HG02588 (cell line): Measurements from ENCODE around the gene ALDOA.
"Not testable (repeated sequence)": the region's sequence is repeated elsewhere in the genome, so short reads cannot be mapped to it uniquely, and the experiment has no call there.

Experiments
- ATAC-seq: cut with Tn5 transposase; IDR thresholded peaks from one replicate; pipeline ENCODE4 v1.9.1; 2021; ENCODE audit warnings: mild to moderate bottlenecking, moderate library complexity; ENCODE audit not compliant: unreplicated experiment

Gene ALDOA

DNA sequence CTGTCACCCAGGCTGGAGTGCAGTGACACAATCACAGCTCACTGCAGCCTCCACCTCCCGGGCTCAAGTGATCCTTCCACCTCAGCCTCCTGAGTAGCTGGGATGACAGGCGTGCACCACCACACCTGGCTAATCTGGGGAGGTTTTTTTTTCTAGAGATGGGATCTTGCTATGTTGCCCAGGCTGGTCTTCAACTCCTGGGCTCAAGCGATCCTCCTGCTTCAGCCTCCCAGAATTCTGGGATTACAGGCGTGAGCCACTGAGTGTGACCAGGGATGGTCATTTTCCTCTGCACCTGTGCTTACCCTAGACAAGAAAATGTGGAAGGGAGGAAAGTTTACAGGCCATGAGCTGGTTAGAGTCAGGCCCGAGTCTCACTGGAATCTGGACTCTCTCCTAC lies 24.9 kb upstream of the ALDOA start:
- not testable (repeated sequence) for ATAC-seq

DNA sequence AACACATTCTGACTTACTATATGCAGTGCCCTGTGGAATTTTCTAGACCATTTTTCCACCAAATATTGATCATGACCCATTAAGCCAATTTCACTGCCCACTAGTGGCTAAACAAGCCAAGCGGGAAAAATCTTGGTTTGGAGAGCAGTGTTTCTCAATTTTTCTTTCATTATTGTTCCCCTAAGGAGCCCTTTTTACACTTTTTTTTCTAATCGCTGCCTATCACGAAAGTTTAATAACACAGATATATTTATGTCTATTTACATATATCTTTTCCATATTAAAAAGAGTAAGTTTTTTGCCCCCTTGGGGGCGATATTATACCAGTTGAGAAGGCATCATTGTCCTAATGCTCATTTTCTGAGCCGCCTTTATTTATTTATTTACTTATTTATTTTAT lies 23.7 kb upstream of the ALDOA start:
- no peak for ATAC-seq

DNA sequence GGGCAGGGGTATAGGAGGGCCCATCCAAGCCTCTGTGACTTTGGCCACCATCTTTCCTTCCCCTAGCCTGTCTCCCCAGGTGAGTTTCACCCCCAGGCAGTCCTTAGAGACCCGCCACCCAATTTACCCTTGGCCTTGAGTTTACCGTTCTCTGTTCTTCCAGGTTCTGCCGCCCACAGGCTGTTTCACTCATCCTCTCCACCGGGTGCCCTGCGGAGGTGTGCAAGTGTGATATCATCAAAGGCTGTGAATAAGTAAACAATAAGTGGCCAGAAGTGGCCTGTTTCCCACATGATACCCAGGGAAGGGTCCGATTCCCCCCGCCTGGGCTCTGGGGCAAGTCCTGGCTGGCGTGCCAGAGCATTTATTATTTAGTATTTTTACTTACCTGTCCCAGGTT lies 19.4 kb upstream of the ALDOA start:
- no peak for ATAC-seq

DNA sequence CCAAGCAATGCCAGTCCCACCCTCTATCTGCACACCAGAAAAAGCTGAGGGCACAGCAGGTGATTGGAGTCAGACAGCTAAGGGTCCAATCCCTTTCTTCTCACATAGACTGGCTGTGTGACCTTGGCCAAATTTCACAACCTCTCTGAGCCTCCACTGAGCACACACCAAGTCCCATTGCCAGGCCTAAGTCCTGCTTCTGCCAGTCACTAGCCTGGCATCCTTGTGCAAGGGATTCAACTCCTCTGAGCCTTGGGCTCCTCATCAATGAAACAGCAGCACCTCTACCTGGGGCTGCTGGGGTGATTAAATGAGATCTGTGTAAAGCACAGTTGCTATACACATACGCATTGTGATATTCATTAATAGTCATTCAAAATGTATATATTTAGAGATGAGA lies 19.0 kb upstream of the ALDOA start:
- ATAC-seq, result no peak

DNA sequence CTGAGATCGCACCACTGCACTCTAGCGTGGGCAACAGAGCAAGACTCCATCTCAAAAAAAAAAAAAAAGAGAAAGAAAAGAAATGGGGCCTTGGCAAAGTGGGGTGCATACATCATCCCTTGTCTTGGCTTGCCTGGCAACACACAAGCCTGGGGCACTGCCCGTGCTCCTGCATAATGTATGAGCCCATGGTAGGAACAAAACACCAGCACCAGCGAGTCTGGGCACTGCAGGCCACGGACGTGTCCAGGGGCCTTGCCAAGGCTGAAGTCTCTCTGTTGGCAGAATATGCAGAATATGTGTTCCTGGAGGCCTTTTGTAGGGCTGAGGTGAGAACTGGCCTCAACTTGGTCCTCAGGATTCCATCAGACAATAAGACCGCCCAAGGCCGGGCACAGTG lies 15.7 kb upstream of the ALDOA start:
- ATAC-seq, result no peak

DNA sequence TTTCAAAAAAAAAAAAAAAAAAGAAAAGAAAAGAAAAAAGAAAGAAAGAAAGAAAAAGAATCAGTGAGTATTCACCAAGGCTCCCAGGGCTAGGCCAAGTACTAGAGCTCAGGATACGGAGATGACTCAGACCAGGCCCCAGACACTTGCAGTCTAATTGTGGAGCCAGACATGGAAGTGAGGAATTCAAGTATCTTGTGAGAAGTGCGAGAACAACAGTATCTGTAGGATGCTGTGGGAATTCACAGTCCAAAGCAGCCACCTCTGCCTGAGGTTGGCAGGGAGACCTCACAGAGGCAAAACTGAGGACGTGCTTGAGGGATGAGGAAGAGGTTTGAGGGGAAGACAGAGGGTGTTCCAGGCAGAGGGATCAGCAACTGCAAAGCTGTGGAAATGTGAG lies 14.0 kb upstream of the ALDOA start:
- ATAC-seq, result no peak

DNA sequence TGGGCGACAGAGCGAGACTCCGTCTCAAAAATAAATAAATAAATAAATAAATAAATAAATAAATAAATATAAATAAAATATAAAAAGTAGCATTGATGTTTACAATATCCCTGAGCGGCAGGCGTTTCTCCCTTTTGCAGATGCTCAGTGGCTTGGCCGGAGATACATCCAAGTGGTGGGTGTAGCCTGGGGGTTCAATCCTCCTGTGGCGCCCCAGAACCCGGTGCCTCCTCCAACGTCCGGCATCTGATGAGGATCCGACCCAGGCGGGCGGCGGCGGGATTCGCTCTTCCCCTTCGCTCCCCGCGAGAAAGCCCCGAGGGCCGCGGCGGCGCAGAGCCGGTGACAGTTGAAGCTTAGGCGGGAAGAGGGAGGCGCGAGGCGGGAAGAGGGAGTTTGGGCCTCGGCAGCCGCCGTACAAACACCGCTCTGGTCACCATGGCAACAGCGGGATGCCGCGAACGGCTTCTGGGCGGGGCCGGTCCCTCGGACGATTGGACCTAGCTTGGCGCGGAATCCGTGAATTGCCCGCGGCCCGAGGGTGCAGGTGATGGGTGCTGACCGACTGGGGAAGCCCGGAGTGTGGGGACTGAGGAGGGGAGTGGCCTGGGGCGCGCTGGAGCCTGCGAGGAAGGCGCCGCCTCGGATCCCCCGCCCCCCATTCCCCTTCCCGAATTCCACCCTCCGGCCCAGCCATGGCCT lies 12.7 kb upstream of the ALDOA start:
- ATAC-seq, result peak; percentile 74

DNA sequence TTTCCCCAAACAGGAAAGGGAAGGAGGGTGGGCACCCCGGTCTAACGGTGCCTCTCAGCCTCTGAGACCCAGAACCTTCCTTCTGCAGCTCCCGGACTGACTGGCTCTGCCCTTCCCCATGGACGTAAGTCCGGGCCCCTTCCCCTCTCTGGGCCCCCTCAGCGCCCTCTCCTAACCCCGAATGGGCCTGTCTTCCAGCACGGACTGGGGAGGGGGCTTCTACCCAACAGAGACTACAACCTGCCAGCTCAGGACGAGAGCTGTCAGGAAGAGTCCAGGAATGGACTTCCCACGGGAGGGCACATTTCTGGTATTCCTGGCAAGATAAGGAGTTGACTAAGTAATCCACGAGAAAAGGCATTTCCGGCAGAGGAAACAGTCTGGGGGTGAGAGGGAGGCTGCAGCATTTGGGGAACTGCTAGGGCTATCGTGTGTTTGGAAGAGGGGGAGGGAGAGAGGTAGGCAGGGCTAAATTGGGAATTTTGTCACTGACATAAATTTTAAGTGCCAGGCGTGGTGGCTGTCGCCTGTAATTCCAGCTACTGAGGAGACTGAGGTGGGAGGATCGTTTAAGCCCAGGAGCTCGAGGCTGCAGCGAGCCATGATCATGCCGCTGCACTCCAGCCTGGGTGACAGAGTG lies 12.1 kb upstream of the ALDOA start:
- ATAC-seq, result peak; percentile 17

DNA sequence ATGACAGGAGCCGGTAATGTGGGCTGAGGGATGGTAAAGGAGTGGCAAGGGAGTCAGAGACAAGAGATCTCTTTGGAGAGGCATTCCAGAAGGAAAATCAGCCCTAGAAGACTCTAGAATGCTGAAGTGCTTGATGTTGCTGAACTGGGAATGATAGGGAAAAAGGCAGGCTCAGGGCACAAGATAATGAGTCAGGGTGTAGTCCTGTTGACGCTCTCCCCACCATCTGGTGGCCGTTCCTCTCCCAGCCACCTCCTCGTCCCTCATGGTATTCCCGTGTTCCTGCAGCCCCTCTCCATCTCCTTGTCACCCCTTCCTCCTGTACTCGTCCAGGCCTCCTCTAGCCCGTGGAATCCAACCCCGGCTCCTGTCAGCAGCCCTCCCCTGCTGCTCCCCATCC lies 11.1 kb upstream of the ALDOA start:
- no peak for ATAC-seq

DNA sequence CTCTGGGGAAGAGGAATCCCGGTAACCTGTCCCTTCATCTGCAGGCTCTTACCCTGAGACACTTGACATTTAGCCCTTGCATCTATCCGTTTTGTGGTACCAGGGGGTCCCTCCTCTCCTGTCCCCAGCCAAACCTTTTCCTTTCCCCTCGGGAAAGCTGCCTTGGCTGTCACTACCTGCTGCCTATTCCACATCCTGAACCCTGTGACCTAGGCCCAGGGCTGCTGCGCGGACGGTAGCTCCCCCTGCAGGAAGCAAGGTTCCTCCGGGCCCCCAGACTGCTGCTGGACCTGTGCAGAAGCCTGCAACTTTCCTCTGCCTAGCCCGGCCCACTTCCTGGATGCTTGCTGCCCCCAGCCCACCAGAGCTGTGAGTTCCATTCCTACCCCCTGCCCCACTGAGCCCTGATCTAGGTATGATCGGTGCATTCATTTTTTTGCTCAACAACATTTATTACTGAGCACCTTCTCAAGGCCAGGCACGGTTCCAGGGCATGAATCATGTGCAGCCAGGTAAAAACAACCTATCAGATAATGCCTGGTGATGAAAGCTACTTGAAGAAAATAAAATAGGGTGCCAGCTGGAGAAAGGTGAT lies 10.5 kb upstream of the ALDOA start:
- no peak for ATAC-seq

DNA sequence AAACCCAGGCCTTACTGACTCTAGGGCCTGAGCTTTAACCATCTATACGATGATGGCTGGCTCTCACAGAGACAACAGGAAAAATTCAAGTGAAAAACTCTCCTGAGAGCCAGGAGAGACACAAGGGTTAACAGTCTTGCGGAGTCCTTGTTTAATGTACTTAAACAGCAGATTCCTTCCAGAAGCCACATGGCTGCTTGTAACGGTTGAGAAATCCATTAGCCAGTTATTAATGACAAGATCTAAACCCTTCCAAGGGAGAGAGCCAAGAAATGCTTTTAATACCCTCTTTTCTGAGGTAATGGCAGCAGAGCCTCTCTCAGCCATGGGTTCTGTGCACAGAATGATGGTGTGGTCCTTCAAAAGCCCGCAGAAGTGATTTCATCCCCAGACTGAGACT lies 5.2 kb upstream of the ALDOA start:
- ATAC-seq, result no peak

DNA sequence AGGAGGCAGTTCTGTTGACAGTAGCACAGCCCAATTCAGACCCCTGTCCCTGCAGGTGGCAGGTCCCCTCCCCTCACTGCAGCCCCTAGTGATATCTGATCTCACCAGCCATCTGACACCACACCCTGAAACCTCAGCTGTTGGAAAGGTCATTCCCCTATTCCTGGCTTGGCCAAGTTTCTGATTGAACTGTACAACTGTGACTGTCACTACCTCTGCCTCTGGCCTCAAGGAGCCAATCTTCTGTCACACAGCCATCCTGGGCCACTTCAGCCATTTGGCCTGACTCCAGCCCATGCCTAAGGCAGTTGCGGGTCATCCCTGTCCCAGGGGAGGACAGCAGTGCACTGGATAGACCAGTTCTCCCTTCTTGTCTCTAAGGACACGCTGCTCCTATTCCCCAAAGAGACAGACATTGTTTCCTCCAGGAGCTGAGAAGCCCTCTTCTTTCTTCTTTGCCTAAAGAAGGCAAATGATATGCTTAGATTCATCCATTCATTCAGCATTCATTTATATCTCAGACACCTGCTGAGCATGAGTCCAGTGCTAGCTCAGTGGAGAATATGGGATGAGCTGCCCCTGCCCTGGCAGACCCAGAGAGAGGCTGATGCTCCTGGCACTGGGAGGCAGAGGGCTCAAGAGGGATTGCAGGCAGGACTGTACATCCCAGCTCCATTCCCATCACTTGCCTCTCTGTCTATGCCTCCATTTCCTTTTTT lies 4.6 kb upstream of the ALDOA start:
- no peak for ATAC-seq

DNA sequence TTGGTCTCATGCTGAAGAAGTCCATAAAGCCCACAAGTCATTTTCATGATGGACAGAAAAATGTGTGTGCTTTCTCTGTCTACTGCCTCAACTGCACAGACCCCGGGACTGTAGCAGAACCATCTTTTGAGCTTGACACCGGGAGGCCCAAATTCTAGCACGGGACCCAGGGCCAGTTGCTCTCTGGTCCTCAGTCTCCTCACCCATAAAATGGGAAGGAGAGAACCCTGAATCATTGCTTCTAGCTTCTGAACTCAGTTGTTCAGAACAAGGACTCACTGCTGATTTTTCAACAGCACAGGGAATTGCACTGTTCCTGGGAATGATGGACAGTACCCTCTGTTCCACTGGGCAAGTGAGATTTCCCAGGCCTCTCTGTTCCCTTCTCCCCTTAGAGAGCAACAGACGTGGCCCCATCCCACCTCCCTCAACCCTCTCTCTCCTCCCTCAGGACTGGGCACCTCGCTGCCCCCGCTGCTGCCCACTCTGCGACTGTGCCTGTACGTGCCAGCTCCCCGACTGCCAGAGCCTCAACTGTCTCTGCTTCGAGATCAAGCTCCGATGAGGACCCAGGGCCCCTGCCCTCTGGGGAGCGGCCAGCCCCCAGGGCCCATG lies 2.2 kb upstream of the ALDOA start:
- ATAC-seq, result no peak

DNA sequence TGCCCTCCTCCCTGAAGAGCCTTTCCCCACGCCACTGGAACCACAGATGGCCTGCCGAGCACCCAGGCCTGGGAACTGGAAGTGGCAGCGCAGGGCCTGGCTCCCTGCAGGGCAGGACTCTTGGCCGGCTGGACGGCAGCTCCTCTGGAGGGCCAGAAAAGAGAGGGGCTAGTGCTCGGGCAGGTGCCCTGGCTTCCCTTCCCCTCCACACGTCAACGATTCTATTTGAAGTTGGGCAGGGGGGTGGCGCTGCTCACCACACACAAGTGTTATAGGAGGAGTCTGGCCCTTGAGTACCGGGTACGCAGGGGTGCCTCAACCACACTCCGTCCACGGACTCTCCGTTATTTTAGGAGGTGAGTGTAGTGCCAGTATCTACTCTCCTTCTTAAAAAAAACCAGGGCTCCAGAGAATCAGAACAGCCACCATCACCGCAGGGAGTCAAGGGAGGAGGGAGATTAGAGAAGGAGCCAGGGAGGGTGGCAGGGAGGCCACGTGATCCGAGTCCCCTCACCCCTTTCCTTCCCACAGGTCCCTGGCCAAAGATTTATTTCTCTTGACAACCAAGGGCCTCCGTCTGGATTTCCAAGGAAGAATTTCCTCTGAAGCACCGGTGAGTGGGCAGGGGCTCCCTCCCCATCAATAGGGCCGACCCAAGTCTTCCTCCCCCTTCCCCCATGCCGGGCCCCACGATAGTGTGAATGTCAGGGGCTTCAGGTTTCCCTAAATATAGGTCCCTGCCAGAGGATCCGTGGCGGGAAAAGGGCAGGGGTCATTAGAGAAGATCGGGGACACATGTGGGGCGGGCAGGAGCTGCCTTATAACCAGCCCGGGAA lies 1.4 kb upstream of the ALDOA start:
- no peak for ATAC-seq

DNA sequence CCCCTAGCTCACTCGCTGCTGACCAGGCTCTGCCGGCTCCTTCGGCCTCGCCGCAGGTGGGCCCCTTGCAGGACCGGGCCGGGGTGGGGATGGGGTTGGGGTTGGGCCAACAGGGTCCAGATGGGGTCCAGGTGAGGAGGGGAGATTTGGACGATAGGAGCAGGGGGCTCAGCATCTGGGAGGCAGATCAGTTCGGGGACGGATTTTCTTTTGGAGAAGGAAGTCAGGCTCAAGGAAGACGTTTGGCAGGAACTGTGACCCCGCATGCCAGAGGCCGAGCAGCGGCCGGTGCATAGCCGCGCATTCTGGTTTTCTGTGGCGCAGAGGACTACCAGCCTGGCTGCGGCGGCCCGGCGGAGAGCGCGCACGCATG lies 845 bp upstream of the ALDOA start:
- ATAC-seq, result no peak

DNA sequence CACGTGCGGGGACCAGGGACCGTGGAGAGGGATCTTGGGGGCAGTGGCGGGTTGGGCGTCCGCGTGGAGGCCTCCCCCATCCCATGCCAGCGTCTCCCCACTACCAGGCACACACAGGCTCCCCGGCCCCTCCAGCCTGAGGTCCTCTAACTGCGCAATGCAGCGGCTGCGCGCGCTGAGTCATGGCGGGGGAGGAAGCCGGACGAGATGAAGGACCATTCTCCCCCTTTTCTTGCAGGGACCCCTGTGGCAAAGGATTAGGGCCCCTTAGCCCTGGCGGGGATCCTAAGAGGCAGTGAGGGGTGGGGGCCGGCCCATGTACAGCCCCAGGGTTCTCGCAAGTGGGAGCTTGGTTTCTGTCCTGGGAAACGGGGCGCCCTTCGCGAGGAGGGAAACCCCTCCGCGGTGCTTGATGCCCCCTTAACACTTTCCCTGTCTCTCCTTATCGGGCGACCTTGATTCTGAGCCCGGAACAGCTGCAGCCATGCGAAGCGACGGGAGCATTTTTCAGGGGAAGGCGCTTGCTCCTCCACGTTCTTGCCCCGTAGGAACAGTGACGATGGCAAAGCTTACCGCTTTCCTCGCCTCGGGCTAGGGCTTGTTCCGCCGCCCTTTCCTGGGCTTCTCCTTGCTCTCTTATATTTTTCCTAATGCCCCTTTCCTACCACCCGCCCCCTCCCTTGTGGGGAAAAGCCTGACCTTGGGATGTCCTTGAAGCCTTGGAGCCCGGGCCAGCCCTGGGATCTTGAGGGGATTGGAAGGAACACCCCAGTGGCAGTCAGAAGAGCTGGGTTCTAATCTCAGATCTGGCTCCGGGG lies 592 bp downstream of the ALDOA start:
- ATAC-seq, result no peak

DNA sequence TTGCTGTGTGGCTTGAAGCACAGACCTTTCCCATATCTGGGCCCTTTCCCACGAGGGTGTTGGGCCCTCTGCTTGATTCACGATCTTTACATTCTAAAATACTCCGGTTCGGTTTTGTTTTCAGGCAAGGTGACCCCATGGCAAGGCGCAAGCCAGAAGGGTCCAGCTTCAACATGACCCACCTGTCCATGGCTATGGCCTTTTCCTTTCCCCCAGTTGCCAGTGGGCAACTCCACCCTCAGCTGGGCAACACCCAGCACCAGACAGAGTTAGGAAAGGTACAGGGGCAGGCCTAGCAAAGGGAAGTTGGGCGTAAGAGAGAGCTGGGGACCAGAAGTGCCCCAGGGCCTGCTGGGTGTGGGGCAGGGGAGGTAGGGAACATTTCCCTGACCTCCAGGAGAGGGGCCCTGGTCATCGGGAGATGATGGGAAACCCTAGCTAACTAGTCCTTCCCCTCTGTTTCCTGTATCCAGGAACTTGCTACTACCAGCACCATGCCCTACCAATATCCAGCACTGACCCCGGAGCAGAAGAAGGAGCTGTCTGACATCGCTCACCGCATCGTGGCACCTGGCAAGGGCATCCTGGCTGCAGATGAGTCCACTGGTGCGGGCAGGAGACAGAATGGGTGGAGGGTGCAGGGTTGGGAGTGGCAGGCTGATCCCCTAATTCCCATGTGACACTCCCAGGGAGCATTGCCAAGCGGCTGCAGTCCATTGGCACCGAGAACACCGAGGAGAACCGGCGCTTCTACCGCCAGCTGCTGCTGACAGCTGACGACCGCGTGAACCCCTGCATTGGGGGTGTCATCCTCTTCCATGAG lies 1.4 kb downstream of the ALDOA start:
- no peak for ATAC-seq

DNA sequence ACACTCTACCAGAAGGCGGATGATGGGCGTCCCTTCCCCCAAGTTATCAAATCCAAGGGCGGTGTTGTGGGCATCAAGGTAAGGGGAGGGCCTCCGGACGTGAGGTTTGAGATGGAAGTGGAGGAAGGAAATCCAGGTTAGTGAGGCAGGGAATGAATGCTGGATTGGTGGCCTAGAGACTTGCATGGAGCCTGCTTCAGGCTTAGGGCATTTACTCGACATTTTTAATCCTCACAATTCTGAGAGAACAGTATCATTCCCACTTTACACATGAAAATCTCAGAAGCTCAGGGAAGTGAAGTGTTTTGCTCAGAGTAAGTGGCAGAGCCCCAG lies 2.0 kb downstream of the ALDOA start:
- no peak for ATAC-seq

DNA sequence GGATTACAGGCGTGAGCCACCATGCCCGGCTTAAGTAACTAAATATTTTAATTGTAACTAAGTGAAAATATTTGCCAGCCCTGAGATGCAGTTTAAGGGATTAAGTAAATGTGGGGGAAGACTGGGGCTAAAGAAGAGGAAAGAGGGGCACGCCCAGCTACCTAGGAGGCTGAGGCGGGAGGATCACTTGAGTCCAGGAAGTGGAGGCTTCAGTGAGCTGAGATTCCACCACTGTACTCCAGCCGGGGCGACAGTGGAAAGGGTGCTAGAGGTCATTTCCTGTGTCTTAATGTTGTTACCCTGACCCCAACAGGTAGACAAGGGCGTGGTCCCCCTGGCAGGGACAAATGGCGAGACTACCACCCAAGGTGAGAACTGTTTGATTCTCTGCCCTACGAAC lies 2.8 kb downstream of the ALDOA start:
- no peak for ATAC-seq
